GM18861 (cell line): ENCODE measurements around the gene POMGNT2.

ENCODE experiments used
- ATAC-seq: cut with Tn5 transposase; IDR thresholded peaks from one replicate; pipeline ENCODE4 v1.9.1; 2021; ENCODE audit not compliant: unreplicated experiment

Gene POMGNT2

GRCh38 chr3:43104039-43104438 lies 1.8 kb downstream of the POMGNT2 start:
- no peak for ATAC-seq

- ATAC-seq = no peak
These were observed 3.0 kb downstream of the POMGNT2 start for GRCh38 chr3:43102773-43103480.

GRCh38 chr3:43098761-43099160 lies 7.1 kb downstream of the POMGNT2 start:
- ATAC-seq = no peak

GRCh38 chr3:43097400-43098080 lies 8.3 kb downstream of the POMGNT2 start:
- ATAC-seq = no peak

GRCh38 chr3:43096761-43097160 lies 9.1 kb downstream of the POMGNT2 start:
- no peak for ATAC-seq

- ATAC-seq = no peak
These were observed 10.5 kb downstream of the POMGNT2 start for GRCh38 chr3:43095370-43095769.

- no peak for ATAC-seq
These were observed 11.0 kb downstream of the POMGNT2 start for GRCh38 chr3:43094851-43095250.

GRCh38 chr3:43094381-43094780 lies 11.5 kb downstream of the POMGNT2 start:
- ATAC-seq = no peak

GRCh38 chr3:43093974-43094373 lies 11.9 kb downstream of the POMGNT2 start:
- no peak for ATAC-seq

- ATAC-seq = no peak
These were observed 12.9 kb downstream of the POMGNT2 start for GRCh38 chr3:43093006-43093405.

GRCh38 chr3:43091481-43091880 lies 14.4 kb downstream of the POMGNT2 start:
- no peak for ATAC-seq

- no peak for ATAC-seq
These were observed 15.6 kb downstream of the POMGNT2 start for GRCh38 chr3:43090238-43090637.

GRCh38 chr3:43089081-43089480 lies 16.8 kb downstream of the POMGNT2 start:
- no peak for ATAC-seq

GRCh38 chr3:43087249-43087776 lies 18.6 kb downstream of the POMGNT2 start:
- ATAC-seq = no peak

GRCh38 chr3:43086460-43087165 lies 19.3 kb downstream of the POMGNT2 start:
- ATAC-seq = no peak

GRCh38 chr3:43082457-43082856 lies 23.4 kb downstream of the POMGNT2 start:
- no peak for ATAC-seq

- ATAC-seq = no peak
These were observed 24.1 kb downstream of the POMGNT2 start for GRCh38 chr3:43081796-43082195.

GRCh38 chr3:43080726-43081568 lies 24.9 kb downstream of the POMGNT2 start:
- ATAC-seq = no peak

- no peak for ATAC-seq
These were observed 26.1 kb downstream of the POMGNT2 start for GRCh38 chr3:43079536-43080332.

GRCh38 chr3:43077707-43078106 lies 28.2 kb downstream of the POMGNT2 start:
- no peak for ATAC-seq
